Left renal pelvis (tissue), 4 donors: ENCODE results near the gene CKB. TPM values are rescaled to one million over a fixed set of nuclear protein-coding genes. Genes with fewer than 3 reads are reported as not detected.

ENCODE experiments used
- DNase-seq, 4 donors: peaks; one replicate each; pipeline ENCODE4 v3.0.0-alpha.2; 2013; ENCODE audit warnings: low read depth in 4 of 4, low spot score in 3 of 4
- polyA plus RNA-seq, 4 donors: library from polyadenylated mRNA; unstranded; fragments of 120-200 nt; gene quantifications; one replicate each; pipeline ENCODE4 v1.2.1, GENCODE V29; 2013; ENCODE audit not compliant: insufficient read length in 4 of 4

Gene CKB
- polyA plus RNA-seq, 4 donors, result 65.6 to 159 (median 121) TPM

- no peak for DNase-seq
These were observed 16.6 kb upstream of the CKB start for GRCh38 chr14:103539056-103539825.

GRCh38 chr14:103538291-103539055 is 15.8 kb upstream of the CKB start:
- no peak for DNase-seq

DNA sequence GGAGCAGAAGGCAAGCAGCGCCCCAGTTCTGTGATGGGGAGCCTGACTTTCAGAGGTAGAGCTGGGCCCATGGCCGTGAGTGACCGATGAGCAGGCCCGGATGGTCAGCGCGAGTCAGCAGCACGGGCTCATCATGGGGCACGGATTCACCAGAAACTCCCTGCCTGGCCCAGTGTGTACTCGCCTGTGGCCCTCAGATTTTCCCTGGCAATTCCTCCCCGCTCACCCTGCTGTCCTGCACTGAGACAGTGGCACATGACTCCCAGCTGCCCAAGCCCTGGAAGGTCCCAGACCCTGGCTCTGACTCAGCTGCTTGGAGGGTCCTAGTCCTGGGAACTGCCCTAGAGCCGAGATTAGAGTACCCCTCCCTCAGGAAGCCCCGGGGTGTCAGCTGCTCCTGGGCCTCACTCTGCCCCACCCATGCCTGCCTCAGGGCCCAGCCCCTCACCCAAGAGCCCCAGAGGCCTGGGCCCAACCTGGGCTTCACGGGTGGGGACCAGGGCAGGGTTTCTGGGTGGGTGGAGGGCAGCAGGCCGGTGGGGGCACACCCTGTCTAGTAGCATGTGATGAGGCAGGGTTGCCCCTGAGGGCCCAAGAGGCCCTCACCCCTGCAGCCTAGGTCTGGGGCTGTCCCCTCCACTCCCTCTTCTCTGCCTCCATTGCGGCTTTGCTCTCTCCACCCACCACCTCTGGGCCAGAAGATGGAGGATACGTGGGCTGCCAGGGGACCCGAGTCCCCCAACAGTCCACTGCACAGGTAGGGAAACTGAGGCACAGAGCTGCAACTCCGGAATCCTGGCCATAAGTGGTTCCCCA is 14.8 kb upstream of the CKB start:
- no peak for DNase-seq

- no peak for DNase-seq
These were observed 14.1 kb upstream of the CKB start for GRCh38 chr14:103536693-103537092.

- DNase-seq, result no peak
These were observed 13.4 kb upstream of the CKB start for GRCh38 chr14:103535891-103536565.

DNA sequence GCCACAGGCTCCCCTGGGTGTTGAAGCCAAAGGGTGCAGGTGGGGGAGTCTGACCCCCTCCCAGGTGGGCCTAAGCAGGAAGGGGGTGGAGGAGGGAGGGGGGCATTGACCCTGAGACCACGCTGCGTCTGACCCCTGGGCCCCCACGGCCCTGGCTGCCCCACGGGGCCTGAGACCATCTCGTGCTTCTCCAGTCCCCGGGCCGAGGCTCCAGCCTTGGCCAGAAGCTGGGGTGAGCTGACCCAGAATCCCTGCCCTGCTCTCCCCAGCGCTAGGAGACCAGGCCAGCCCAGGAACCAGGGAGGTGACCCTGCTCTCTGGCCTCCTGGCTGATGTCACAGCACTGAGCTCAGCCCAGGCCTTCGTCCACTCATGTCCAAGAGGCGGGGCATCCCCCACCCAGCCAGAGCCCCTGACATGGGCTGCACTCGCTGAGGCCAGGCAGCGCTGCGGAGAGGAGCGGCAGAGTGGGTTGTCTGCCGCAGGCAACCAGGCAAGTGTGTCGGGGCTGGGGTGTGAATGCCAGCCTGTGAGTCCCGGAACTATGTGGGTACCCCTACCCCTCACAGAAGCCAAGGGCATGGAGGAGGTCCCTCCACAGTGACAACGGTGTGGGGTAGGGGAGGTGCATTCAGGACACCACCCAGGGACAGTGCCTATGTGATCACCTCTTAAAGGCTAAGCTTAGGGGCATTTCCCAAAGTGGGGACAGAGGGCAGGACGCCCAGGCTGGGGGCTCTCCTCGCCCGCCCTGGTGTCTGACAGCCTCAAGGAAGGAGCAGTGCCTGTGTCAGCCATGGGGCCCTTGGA is 12.7 kb upstream of the CKB start:
- DNase-seq, result no peak

GRCh38 chr14:103534576-103535061 is 12.0 kb upstream of the CKB start:
- DNase-seq, result no peak

DNA sequence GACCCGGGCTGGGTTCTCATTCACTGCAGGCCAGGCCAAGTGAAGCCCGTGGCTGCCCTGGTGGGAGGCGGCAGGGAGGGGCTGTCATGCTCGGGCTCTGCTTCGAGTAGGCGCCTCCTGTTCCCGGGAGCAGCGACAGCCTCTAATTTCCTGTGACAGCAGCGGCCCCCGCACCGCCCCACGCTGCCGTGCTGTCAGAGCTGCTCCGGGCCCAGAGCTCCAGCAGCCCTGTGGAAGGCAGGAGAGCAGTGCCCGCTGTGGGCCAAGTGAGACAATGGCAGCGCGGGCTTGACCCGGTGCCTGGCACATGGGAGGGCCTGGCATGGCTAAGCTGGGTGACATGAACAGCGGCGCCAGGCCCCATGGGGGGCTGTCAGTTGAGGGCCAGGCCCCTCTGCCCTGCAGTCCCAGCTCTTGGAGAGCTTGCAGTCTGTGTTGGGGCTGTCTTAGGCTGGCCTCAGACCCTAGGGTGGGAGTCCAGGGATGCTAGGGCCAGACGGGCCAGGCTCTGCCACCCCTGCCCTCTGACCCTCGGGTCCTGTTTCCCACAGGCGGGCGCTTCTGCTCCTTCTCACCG is 11.5 kb upstream of the CKB start:
- no peak for DNase-seq

- no peak for DNase-seq
These were observed 10.7 kb upstream of the CKB start for GRCh38 chr14:103533137-103533998.

DNA sequence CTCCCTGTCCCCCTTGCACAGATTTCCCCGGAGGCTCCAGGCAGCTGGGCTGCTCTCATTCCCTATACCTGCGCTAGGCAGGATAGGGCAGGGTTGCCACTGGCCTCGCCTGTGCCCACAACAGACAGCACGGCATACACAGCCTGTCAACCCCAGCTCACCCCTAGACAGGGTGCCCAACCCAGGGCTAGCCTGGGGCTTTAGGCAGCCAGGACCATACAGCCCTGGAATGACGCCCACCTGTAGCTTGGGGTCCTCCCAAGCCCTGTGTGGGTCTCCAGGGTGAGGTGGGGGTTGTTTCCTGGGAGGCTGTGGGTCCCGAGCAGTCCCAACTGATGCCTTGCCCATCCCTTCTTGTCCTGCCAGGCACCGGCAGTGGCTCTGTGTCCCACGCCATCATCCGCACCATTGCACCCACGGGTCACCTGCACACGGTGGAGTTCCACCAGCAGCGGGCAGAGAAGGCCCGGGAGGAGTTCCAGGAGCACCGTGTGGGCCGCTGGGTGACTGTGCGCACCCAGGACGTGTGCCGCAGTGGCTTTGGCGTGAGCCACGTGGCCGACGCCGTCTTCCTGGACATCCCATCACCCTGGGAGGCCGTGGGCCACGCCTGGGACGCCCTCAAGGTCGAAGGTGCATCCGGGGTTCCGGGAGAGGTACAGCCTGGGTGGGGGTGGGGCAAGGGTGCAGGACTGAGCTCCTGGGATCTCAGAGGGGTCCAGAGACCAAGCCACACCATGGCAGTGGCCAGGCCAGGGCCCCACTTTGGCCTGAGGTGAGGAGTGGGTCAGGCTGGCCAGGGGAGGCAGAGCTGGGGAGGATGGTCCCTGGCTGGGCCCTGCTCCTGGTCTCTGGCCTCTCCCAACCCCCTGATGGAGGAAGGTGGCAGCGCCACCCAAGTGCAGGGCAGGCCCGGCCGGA is 9.8 kb upstream of the CKB start:
- DNase-seq, result no peak

GRCh38 chr14:103531421-103532215 is 9.0 kb upstream of the CKB start:
- DNase-seq, result no peak

- no peak for DNase-seq
These were observed 8.2 kb upstream of the CKB start for GRCh38 chr14:103530831-103531230.

DNA sequence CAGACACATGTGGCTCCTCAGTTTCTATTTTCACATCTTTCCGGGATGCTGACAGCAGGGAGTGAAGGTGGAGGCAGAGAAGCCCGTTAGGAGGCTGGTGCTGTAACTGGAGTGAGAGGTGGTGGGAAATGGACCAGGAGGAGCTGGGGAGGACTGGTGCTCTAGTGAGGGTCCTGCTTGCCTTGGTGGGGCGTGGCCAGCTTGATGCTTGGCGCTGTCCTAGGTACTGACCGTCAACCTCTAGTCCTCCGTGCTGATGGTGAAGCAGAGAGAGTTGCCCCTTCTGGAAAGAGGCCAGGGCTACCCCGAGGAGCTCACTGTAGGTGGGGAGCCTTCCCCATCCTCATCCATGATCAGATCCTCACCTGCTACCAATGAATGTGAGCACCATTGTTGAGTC is 7.8 kb upstream of the CKB start:
- no peak for DNase-seq

DNA sequence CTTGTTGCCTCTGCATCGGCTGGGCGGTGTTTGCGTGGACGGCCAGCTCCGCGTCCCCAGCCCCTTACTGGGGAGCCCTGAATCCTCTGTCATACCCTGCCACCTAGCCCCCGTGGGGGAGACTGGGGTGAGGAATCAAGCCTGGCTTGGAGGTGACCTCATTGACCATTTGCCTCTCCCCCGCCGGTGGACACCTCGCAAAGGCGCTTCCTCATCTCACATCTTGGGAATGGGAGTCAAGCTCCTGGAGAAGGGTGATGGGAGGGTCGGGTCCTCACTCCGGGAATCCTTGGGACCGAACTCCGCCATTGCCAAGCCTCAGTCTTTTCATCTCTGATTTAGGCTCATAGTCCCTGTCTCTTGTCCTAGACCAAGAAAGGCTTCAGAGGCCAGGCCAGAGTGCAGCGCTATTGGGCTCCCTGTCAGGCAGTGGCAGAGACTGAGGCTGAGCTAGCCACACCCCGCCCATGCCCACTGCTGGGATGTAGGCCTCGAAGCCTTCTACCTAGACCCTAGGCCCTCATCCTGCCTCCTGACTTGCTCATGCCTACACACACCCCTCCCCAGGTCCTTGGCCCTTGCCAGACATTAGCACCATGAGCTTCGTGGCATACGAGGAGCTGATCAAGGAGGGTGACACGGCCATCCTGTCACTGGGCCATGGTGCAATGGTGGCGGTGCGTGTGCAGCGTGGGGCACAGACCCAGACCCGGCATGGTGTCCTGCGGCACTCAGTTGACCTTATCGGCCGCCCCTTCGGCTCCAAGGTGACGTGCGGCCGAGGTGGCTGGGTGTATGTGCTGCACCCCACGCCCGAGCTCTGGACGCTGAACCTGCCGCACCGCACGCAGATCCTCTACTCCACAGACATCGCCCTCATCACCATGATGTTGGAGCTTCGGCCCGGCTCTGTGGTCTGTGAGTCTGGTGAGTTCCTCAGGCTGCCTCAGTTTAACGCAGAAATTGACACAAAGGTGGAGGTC is 7.0 kb upstream of the CKB start:
- no peak for DNase-seq
